Measurements from ENCODE around the gene NPR1. TPM values are rescaled to one million over a fixed set of nuclear protein-coding genes. Genes with fewer than 3 reads are reported as not detected.
A peak's percentile ranks its signal among the peaks of the same experiment; 100 is the strongest.
"Not testable (repeated sequence)": the region's sequence is repeated elsewhere in the genome, so short reads cannot be mapped to it uniquely, and the experiment has no call there.

NPR1 gene
- total and polyA plus RNA-seq, 4 donors, result 16.7 to 98.9 (median 46.8) TPM

DNA sequence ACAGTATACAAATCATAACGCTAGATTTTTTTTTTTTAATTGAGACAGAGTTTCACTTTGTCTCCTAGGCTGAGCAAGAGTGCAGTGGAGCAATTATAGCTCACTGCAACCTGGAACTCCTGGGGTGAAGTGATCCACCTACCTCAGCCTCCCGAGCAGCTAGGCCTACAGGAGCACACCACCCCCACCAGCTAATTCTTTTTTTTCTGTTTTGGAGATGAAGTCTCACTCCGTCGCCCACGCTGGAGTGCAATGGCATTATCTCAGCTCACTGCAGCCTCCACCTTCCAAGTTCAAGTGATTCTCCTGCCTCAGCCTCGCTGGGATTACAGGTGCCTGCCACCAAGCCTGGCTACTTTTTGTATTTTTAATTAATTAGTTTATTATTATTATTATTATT, 21.3 kb downstream of the NPR1 start:
- H3K4me3 ChIP-seq, result no peak overlapping the region
- WGBS, 2 donors, result 87 to 95% methylated on average over 6 of the region's 6 CpGs
- H3K4me1 ChIP-seq (ENCODE audit: control insufficient read depth in 5 of 5, insufficient read depth in 5 of 5, low read length in 5 of 5), result peaks cover 0 to 11% (median 4%) of the 10 kb centered on the region in 5 donors
- ATAC-seq (ENCODE audit: insufficient read depth, low FRiP score), result no peak
- peak overlapping the region in 1 of 2 donors; percentile 22 for H3K27ac ChIP-seq (ENCODE audit: low read depth in 1 of 2, low read length in 1 of 2)
- H3K27me3 ChIP-seq (ENCODE audit: control insufficient read depth in 3 of 3, insufficient read depth in 3 of 3, low read length in 2 of 3), result no peaks in the 10 kb centered on the region
- no peak overlapping the region for H3K9ac ChIP-seq (ENCODE audit: insufficient read depth in 1 of 2, low read length in 2 of 2)
- TF ChIP-seq, protein P1, sequence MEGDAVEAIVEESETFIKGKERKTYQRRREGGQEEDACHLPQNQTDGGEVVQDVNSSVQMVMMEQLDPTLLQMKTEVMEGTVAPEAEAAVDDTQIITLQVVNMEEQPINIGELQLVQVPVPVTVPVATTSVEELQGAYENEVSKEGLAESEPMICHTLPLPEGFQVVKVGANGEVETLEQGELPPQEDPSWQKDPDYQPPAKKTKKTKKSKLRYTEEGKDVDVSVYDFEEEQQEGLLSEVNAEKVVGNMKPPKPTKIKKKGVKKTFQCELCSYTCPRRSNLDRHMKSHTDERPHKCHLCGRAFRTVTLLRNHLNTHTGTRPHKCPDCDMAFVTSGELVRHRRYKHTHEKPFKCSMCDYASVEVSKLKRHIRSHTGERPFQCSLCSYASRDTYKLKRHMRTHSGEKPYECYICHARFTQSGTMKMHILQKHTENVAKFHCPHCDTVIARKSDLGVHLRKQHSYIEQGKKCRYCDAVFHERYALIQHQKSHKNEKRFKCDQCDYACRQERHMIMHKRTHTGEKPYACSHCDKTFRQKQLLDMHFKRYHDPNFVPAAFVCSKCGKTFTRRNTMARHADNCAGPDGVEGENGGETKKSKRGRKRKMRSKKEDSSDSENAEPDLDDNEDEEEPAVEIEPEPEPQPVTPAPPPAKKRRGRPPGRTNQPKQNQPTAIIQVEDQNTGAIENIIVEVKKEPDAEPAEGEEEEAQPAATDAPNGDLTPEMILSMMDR (IDR thresholded peaks at IDR 0.05; ENCODE audit: control extremely low read depth, extremely low read depth), result no peak
- no peaks in the 10 kb centered on the region for H3K36me3 ChIP-seq (ENCODE audit: control insufficient read depth in 4 of 4, insufficient read depth in 4 of 4, low read length in 4 of 4)
- H3K9me3 ChIP-seq (ENCODE audit: control insufficient read depth in 4 of 4, insufficient read depth in 3 of 4, low read length in 3 of 4), result no peaks in the 10 kb centered on the region
- no peak for DNase-seq

DNA sequence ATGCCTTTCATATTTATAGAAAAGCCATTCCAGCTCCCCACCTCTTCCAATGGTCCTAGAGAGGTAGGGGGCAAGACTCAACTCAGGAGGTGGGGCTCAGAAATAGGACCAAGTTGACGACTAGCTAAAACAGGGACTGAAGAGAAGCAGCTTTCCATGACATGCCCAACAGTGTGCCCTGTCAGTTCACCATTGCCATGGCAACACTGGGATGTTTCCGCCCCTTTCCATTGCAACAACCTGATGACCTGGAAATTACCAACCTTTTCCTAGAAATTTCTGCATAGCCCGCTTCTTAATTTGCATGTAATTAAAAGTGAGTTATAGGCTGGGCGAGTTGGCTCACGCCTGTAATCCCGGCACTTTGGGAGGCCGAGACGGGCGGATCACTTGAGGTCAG, 27.0 kb downstream of the NPR1 start:
- Histone ChIP-seq H3K27ac (ENCODE audit: low read depth in 1 of 2, low read length in 1 of 2) (no peak overlapping the region), H3K36me3 (ENCODE audit: control insufficient read depth in 4 of 4, insufficient read depth in 4 of 4, low read length in 4 of 4) (no peaks in the 10 kb centered on the region), H3K9ac (ENCODE audit: insufficient read depth in 1 of 2, low read length in 2 of 2) (no peak overlapping the region), H3K4me3 (no peak overlapping the region), H3K9me3 (ENCODE audit: control insufficient read depth in 4 of 4, insufficient read depth in 3 of 4, low read length in 3 of 4) (no peaks in the 10 kb centered on the region), H3K4me1 (ENCODE audit: control insufficient read depth in 5 of 5, insufficient read depth in 5 of 5, low read length in 5 of 5) (no peaks in the 10 kb centered on the region), H3K27me3 (ENCODE audit: control insufficient read depth in 3 of 3, insufficient read depth in 3 of 3, low read length in 2 of 3) (no peaks in the 10 kb centered on the region)
- DNase-seq (no peak), ATAC-seq (ENCODE audit: insufficient read depth, low FRiP score) (no peak)
- TF ChIP-seq, protein P1 (IDR thresholded peaks at IDR 0.05; ENCODE audit: control extremely low read depth, extremely low read depth), result no peak
- 93 to 95% methylated on average over 9 of the region's 9 CpGs for WGBS, 2 donors

DNA sequence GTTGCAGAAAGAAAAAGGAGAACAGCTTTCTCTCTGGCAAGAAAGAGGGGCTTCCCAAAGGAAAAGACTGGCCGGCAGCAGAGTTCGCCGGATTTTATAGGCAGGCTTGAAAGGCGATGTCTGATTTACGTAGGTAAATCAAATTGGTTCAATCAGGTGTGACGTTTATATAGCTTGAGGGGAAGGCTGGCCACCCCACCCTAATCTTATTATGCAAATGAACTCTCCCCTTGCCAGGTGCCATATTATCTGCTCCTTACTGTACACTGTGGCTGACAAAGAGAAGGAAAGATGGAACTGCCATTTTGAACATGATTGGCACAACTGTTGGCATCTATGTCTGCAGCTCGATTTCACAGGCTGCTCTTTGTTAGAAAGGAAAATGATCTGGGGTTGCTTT, 32.5 kb downstream of the NPR1 start:
- ATAC-seq (ENCODE audit: insufficient read depth, low FRiP score), result no peak
- Histone ChIP-seq H3K27ac (ENCODE audit: low read depth in 1 of 2, low read length in 1 of 2) (no peak overlapping the region), H3K9ac (ENCODE audit: insufficient read depth in 1 of 2, low read length in 2 of 2) (no peak overlapping the region), H3K4me1 (ENCODE audit: control insufficient read depth in 5 of 5, insufficient read depth in 5 of 5, low read length in 5 of 5) (no peaks in the 10 kb centered on the region), H3K4me3 (no peak overlapping the region), H3K36me3 (ENCODE audit: control insufficient read depth in 4 of 4, insufficient read depth in 4 of 4, low read length in 4 of 4) (no peaks in the 10 kb centered on the region), H3K9me3 (ENCODE audit: control insufficient read depth in 4 of 4, insufficient read depth in 3 of 4, low read length in 3 of 4) (no peaks in the 10 kb centered on the region), H3K27me3 (ENCODE audit: control insufficient read depth in 3 of 3, insufficient read depth in 3 of 3, low read length in 2 of 3) (no peaks in the 10 kb centered on the region)
- TF ChIP-seq, protein P1 (IDR thresholded peaks at IDR 0.05; ENCODE audit: control extremely low read depth, extremely low read depth), result no peak
- 76 to 83% methylated on average over 7 of the region's 7 CpGs for WGBS, 2 donors
- DNase-seq, result no peak

DNA sequence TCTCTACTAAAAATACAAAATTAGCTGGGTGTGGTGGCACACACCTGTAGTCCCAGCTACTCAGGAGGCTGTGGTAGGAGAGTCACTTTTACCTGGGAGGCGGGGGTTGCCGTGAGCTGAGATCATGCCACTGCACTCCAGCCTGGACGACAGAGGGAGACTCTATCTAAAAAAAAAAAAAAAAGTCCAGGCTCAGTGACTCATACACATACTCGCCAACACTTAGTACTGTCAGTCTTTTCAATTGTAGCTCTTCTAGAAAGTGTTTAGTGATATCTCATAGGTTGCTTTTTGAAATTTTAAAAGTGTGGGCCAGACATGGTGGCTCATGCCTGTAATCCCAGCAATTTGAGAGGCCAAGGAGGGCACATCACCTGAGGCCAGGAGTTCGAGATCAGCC, 37.7 kb downstream of the NPR1 start:
- H3K9me3 ChIP-seq (ENCODE audit: control insufficient read depth in 4 of 4, insufficient read depth in 3 of 4, low read length in 3 of 4); H3K27me3 ChIP-seq (ENCODE audit: control insufficient read depth in 3 of 3, insufficient read depth in 3 of 3, low read length in 2 of 3); DNase-seq; H3K4me1 ChIP-seq (ENCODE audit: control insufficient read depth in 5 of 5, insufficient read depth in 5 of 5, low read length in 5 of 5); H3K27ac ChIP-seq (ENCODE audit: low read depth in 1 of 2, low read length in 1 of 2); ATAC-seq (ENCODE audit: insufficient read depth, low FRiP score); H3K4me3 ChIP-seq; H3K36me3 ChIP-seq (ENCODE audit: control insufficient read depth in 4 of 4, insufficient read depth in 4 of 4, low read length in 4 of 4); H3K9ac ChIP-seq (ENCODE audit: insufficient read depth in 1 of 2, low read length in 2 of 2): not testable (repeated sequence)
- WGBS, 2 donors, result 84 to 88% methylated on average over 5 of the region's 5 CpGs
